Progenitor cell of endocrine pancreas (in vitro differentiated cells): ENCODE measurements around the gene HLA-DRB1. TPM values are rescaled to one million over a fixed set of nuclear protein-coding genes. Genes with fewer than 3 reads are reported as not detected.
A peak's percentile ranks its signal among the peaks of the same experiment; 100 is the strongest.

ENCODE experiments used
- DNase-seq: peaks from one replicate; pipeline ENCODE4 v3.0.0; 2021; ENCODE audit warnings: low spot score; ENCODE audit not compliant: unreplicated experiment
- H3K27ac Mint-ChIP-seq: 2 replicates; pipeline ENCODE4 v1.8.0; 2021; ENCODE audit warnings: mild to moderate bottlenecking, moderate library complexity, mixed read lengths
- H3K27me3 Mint-ChIP-seq: 2 replicates; pipeline ENCODE4 v1.8.0; 2021; ENCODE audit warnings: mixed read lengths
- H3K36me3 Mint-ChIP-seq: 2 replicates; pipeline ENCODE4 v1.8.0; 2022; ENCODE audit warnings: mixed read lengths; ENCODE audit not compliant: insufficient read depth
- H3K4me1 Mint-ChIP-seq: 2 replicates; pipeline ENCODE4 v1.8.0; 2021; ENCODE audit warnings: low read depth, mixed read lengths
- H3K4me3 Mint-ChIP-seq: 2 replicates; pipeline ENCODE4 v1.8.0; 2021; ENCODE audit warnings: low read depth, mild to moderate bottlenecking, moderate library complexity, mixed read lengths
- H3K9me3 Mint-ChIP-seq: 2 replicates; pipeline ENCODE4 v1.8.0; 2021; ENCODE audit warnings: low read depth, mixed read lengths
- CTCF ChIP-seq: fragments of 200-600 bp; sonication (generic); IDR thresholded peaks from one replicate; pipeline ENCODE4 v1.5.0; 2021; ENCODE audit warnings: antibody characterized with exemption, mild to moderate bottlenecking; ENCODE audit not compliant: unreplicated experiment
- total RNA-seq: library from RNA; stranded (reverse); gene quantifications from 2 replicates; pipeline ENCODE4 v1.2.1, GENCODE V29; 2021

Gene HLA-DRB1
- total RNA-seq, 1 donor from 2014 or later, result 4.6 TPM

- no peak for TF ChIP-seq CTCF
- Mint-ChIP-seq H3K9me3 (no peaks in the 10 kb centered on the region), H3K4me3 (no peak overlapping the region), H3K36me3 (no peaks in the 10 kb centered on the region), H3K27me3 (no peaks in the 10 kb centered on the region), H3K4me1 (no peaks in the 10 kb centered on the region), H3K27ac (no peak overlapping the region)
- DNase-seq, result no peak
These were observed 34.0 kb upstream of the HLA-DRB1 start for GRCh38 chr6:32623693-32624092.

- peak; percentile 13 for DNase-seq
These were observed 33.1 kb upstream of the HLA-DRB1 start for GRCh38 chr6:32622545-32623401.

GRCh38 chr6:32621372-32621771 lies 31.7 kb upstream of the HLA-DRB1 start:
- H3K9me3 Mint-ChIP-seq, result no peaks in the 10 kb centered on the region
- H3K4me1 Mint-ChIP-seq, result no peaks in the 10 kb centered on the region
- peaks cover 6% of the 10 kb centered on the region for H3K27me3 Mint-ChIP-seq
- no peaks in the 10 kb centered on the region for H3K36me3 Mint-ChIP-seq
- H3K27ac Mint-ChIP-seq, result no peak overlapping the region
- no peak for TF ChIP-seq CTCF
- no peak for DNase-seq
- H3K4me3 Mint-ChIP-seq, result no peak overlapping the region

More at GRCh38 chr6:32622545-32623401, 33.1 kb upstream of the HLA-DRB1 start:
- Mint-ChIP-seq H3K9me3 (no peaks in the 10 kb centered on the region), H3K36me3 (no peaks in the 10 kb centered on the region), H3K27ac (no peak overlapping the region), H3K27me3 (no peaks in the 10 kb centered on the region), H3K4me3 (no peak overlapping the region), H3K4me1 (no peaks in the 10 kb centered on the region)
- peak; percentile 75 for TF ChIP-seq CTCF

- no peak for TF ChIP-seq CTCF
- Mint-ChIP-seq H3K36me3 (no peaks in the 10 kb centered on the region), H3K4me3 (no peak overlapping the region), H3K27me3 (peaks cover 6% of the 10 kb centered on the region), H3K4me1 (no peaks in the 10 kb centered on the region), H3K9me3 (no peaks in the 10 kb centered on the region), H3K27ac (no peak overlapping the region)
- no peak for DNase-seq
These were observed 28.1 kb upstream of the HLA-DRB1 start for GRCh38 chr6:32617751-32618150.

GRCh38 chr6:32615885-32616532 lies 26.4 kb upstream of the HLA-DRB1 start:
- no peak overlapping the region for H3K27ac Mint-ChIP-seq

More at GRCh38 chr6:32615885-32616532, 26.4 kb upstream of the HLA-DRB1 start:
- no peaks in the 10 kb centered on the region for H3K36me3 Mint-ChIP-seq
- TF ChIP-seq CTCF, result no peak
- H3K4me3 Mint-ChIP-seq, result no peak overlapping the region
- H3K4me1 Mint-ChIP-seq, result no peaks in the 10 kb centered on the region
- no peak for DNase-seq
- H3K9me3 Mint-ChIP-seq, result no peaks in the 10 kb centered on the region
- peaks cover 6% of the 10 kb centered on the region for H3K27me3 Mint-ChIP-seq
